Measurements from ENCODE around the gene STAG3.
"Not testable (repeated sequence)": the region's sequence is repeated elsewhere in the genome, so short reads cannot be mapped to it uniquely, and the experiment has no call there.

The STAG3 gene

GRCh38 chr7:100212631-100213286 is 35.0 kb downstream of the STAG3 start:
- no peak for DNase-seq

- no peak for DNase-seq
Measured at GRCh38 chr7:100213672-100214071, 36.0 kb downstream of the STAG3 start.

- DNase-seq = not testable (repeated sequence)
Measured at GRCh38 chr7:100214356-100214755, 36.6 kb downstream of the STAG3 start.

- DNase-seq = no peak
Measured at GRCh38 chr7:100215895-100216294, 38.2 kb downstream of the STAG3 start.

- DNase-seq = peak; percentile 85
Measured at GRCh38 chr7:100217934-100218333, 40.2 kb downstream of the STAG3 start.

GRCh38 chr7:100219271-100219737 is 41.6 kb downstream of the STAG3 start:
- DNase-seq = no peak

- peak; percentile 35 for DNase-seq
Measured at GRCh38 chr7:100219801-100220585, 42.3 kb downstream of the STAG3 start, which contains the start of gene PVRIG. TSS of gene PVRIG (plus strand) at chr7:100219949. CDS start at chr7:100219971, 22 bp downstream.

- no peak for DNase-seq
Measured at GRCh38 chr7:100220586-100221230, 43.0 kb downstream of the STAG3 start.

- peak; percentile 89 for DNase-seq
Measured at GRCh38 chr7:100221231-100221718, 43.6 kb downstream of the STAG3 start.

GRCh38 chr7:100221767-100222444 is 44.2 kb downstream of the STAG3 start:
- DNase-seq = peak; percentile 38

GRCh38 chr7:100222445-100223132 is 44.9 kb downstream of the STAG3 start:
- no peak for DNase-seq

GRCh38 chr7:100223376-100223927 is 45.7 kb downstream of the STAG3 start:
- not testable (repeated sequence) for DNase-seq

GRCh38 chr7:100224891-100225290 is 47.2 kb downstream of the STAG3 start:
- not testable (repeated sequence) for DNase-seq

- DNase-seq = not testable (repeated sequence)
Measured at GRCh38 chr7:100234660-100235317, 57.1 kb downstream of the STAG3 start.

- not testable (repeated sequence) for DNase-seq
Measured at GRCh38 chr7:100239975-100240374, 62.3 kb downstream of the STAG3 start.

GRCh38 chr7:100243385-100243784 is 65.7 kb downstream of the STAG3 start:
- peak; percentile 38 for DNase-seq

- not testable (repeated sequence) for DNase-seq
Measured at GRCh38 chr7:100244988-100245605, 67.4 kb downstream of the STAG3 start.

- DNase-seq = not testable (repeated sequence)
Measured at GRCh38 chr7:100246121-100246864, 68.6 kb downstream of the STAG3 start.

- not testable (repeated sequence) for DNase-seq
Measured at GRCh38 chr7:100246865-100247137, 69.1 kb downstream of the STAG3 start.

GRCh38 chr7:100247152-100247757 is 69.5 kb downstream of the STAG3 start:
- no peak for DNase-seq

Data from CD4-positive, alpha-beta T cell treated with Interleukin-10 for 1 hour (primary cell).